ELR (cell line): ENCODE data around the gene LCTL.
"Not testable (repeated sequence)": the region's sequence is repeated elsewhere in the genome, so short reads cannot be mapped to it uniquely, and the experiment has no call there.

Experiments used
- DNase-seq: peaks from one replicate; pipeline ENCODE4 v3.0.0-alpha.2; 2015; ENCODE audit warnings: low read depth

The LCTL gene

GRCh38 chr15:66592505-66593218, 26.9 kb upstream of the LCTL start:
- no peak for DNase-seq

- DNase-seq, result no peak
Measured at GRCh38 chr15:66591322-66591862, 25.6 kb upstream of the LCTL start.

DNA sequence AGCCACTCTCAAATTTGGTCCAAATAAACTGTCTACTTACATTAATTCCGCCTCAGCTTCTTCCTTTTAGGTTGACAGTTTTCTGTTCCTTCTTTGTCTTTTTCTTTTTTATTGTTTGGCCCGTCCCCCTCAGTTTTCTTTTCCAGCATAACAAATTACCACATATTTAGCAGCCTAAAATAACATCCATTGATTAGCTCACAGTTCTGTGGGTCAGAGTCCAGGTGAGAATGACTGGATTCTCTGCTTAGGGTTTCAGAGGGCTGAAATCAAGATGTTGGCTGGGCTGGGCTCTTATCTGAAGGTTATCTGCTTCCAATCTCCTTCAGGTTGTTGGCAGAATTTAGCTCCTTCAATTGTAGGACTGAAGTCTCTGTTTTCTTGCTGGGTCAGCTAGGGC, 24.6 kb upstream of the LCTL start:
- DNase-seq, result no peak

GRCh38 chr15:66589429-66589828, 23.6 kb upstream of the LCTL start:
- not testable (repeated sequence) for DNase-seq

DNA sequence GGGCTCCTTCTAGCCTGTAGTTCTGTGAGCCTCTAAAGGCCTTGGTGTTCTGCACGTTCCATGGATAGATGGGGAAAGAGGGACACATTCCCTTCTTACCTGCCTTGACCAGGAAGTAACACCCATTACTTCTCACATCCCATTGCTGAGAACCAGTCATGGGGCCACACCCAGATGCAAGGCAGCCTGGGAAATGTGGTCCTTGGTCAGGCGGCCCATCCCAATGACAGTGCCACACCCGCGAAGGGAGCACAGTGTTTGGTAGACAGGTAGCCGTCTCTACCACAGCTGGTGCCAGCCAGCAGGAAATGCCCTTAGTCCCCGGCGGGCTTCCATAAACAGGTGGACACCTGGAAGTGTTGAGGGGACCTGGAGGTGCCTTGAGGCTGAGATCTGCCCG, 23.2 kb upstream of the LCTL start:
- DNase-seq, result no peak

DNA sequence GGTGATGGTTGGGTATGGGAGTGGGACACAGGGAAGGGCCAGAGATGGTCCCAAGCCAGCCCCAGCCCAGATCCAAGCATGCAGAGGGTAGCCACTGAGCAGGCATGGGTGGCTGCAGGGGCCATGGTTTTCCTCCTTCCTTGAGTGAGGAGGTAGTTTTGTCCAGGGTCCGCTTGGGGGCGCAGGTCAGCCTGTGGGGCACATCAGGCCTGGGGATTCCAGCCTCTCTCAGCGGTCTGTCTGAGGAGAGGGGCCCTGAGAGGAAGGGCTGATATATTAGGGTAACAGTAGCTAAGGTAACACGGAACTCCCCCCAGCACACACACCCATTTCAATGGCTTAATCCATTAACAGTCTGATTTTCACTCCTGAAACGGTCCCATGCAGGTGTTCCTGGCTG, 22.7 kb upstream of the LCTL start:
- DNase-seq, result peak; percentile 11

- DNase-seq, result no peak
Measured at GRCh38 chr15:66587749-66588148, 22.0 kb upstream of the LCTL start.

GRCh38 chr15:66587020-66587419, 21.2 kb upstream of the LCTL start:
- DNase-seq, result no peak

- DNase-seq, result no peak
Measured at GRCh38 chr15:66586155-66586976, 20.6 kb upstream of the LCTL start.

DNA sequence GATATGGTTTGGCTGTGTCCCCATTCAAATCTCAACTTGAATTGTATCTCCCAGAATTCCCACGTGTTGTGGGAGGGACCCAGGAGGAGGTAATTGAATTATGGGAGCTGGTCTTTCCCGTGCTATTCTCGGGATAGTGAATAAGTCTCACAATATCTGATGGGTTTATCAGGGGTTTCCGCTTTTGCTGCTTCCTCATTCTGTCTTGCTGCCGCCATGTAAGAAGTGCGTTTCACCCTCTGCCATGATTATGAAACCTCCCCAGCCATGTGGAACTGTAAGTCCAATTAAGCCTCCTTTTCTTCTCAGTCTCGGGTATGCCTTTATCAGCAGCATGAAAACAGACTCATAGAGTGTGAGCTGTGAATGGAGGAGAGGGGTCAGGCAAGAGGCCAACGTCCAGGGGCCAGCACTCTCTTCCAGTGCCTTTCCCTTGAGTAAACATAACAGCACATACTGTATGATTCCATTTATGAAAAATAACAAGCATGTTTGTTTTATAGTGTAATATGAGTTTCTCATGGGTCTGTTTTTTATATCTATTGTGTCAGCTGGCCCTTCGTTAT, 16.3 kb upstream of the LCTL start:
- no peak for DNase-seq

GRCh38 chr15:66580643-66581042, 14.8 kb upstream of the LCTL start:
- peak; percentile 38 for DNase-seq

GRCh38 chr15:66578286-66578875, 12.6 kb upstream of the LCTL start:
- DNase-seq, result peak; percentile 83

- DNase-seq, result no peak
Measured at GRCh38 chr15:66574596-66574950, 8.8 kb upstream of the LCTL start.

- no peak for DNase-seq
Measured at GRCh38 chr15:66573719-66574595, 8.2 kb upstream of the LCTL start.

GRCh38 chr15:66573348-66573718, 7.5 kb upstream of the LCTL start:
- no peak for DNase-seq

- no peak for DNase-seq
Measured at GRCh38 chr15:66572146-66572545, 6.3 kb upstream of the LCTL start.

DNA sequence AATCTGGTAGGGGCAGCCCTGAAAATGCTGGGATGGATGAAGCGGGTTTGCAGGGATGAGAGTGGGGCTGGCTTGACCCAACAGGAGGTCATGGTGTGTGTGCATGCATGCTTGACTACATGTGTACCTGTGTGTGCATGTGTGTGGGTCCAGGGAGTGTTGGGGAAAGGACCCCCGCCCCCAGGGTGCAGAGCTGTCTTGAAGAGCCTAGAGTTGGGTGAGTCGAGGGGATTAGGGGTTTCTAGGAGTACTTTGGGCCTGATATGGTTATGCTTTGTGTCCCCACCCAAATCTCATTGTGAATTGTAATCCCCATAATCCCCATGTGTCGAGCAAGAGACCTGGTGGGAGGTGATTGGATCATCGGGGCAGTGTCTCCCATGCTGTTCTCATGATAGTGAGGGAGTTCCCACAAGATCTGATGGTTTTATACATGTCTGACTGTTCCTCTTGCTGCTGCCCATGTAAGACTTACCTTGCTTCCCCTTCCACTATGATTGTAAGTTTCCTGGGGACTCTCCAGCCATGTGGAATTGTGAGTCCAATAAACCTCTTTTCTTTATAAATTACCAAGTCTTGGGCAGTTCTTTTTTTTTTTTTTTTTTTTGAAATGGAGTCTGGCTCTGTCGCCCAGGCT, 5.2 kb upstream of the LCTL start:
- DNase-seq, result no peak

DNA sequence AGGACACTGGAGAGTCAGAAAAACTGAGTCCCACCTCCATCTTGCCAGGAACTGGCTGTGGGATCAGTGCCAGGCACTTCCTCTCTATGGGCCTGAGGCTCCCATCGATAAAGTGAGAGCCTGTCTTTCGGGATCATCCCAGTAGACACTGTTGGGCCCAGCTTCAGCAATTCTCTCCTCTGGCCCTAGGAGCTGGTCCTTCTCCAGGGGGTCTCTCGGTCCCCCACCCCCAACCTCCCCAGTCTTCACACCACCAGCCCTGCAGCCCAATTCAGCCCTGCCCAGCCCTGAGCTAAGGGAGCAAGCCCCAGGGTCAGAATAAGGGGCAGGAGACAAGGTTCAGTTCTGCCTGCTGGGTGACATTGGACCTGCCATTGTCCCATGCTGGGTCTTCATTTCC, 4.5 kb upstream of the LCTL start:
- no peak for DNase-seq

DNA sequence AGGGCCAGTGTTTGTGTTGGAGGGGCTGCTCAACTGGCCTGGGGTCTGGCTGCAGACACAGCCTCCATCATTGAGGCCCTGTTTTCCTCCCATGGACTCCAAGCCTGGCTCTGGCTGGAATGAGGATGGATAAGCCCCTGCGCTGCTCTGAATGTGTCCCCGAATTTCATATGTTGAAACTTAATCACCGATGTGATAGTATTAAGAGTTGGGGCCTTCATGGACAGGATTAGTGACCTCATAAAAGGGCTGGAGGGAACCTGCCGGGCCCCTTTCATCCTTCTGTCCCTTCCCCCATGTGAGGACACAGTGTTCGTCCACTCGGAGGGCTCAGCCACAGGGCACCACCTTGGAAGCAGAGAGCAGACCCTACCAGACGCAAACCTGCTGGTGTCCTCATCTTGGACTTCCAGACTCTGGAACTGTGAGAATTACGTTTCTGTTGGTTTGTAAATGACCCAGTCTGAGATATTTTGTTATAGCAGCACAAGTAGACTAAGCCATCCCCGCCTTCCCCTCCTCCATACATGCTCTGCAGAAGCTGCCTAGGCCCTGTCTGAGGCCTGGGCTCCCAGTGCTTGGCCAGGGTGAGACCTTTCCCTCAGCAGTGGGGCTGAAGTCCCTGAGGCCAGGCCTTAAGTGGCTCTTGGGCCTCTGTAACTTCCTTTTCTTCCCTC, 3.8 kb upstream of the LCTL start:
- DNase-seq, result no peak

- no peak for DNase-seq
Measured at GRCh38 chr15:66567897-66568296, 2.1 kb upstream of the LCTL start.
